Endothelial cell of umbilical vein (primary cell): ENCODE data around the gene BMERB1. TPM values are rescaled to one million over a fixed set of nuclear protein-coding genes. Genes with fewer than 3 reads are reported as not detected.

Experiments
- BruUV-seq: library from RNA; stranded (reverse); fragments of 400-500 nt; replicated peaks from 2 replicates; lab custom pipeline; 2021; lab: Mats Ljungman, UMichigan
- CTCF ChIA-PET: fragments of 300-600, 350-600 bp; sonication (Branson Sonifier 250); formaldehyde crosslinking; loops from one replicate; lab custom pipeline; 2021; ENCODE audit warnings: antibody characterized with exemption, inconsistent platforms; lab: Charles Lee
- POLR2A ChIA-PET: fragments of 300-600, 350-600 bp; sonication (Branson Sonifier 250); formaldehyde crosslinking; loops from one replicate; lab custom pipeline; 2021; ENCODE audit warnings: antibody characterized with exemption, inconsistent platforms; lab: Charles Lee
- DNase-seq: peaks from one replicate; pipeline ENCODE4 v3.0.0-alpha.2; 2011; ENCODE audit warnings: low read depth, low spot score
- FAIRE-seq: peaks from 2 replicates; lab custom pipeline; 2011; peaks lifted over from hg19 to GRCh38; lab: Jason Lieb, UNC
- H2AFZ ChIP-seq: 2 replicates; pipeline ENCODE4 v1.6.0; 2012; ENCODE audit warnings: low read depth, low read length, control low read depth, inconsistent platforms
- H3K27ac ChIP-seq: 2 replicates; pipeline ENCODE4 v1.5.1; 2011; ENCODE audit warnings: low read depth, mild to moderate bottlenecking, control low read depth, low read length, moderate library complexity; ENCODE audit not compliant: insufficient read depth
- H3K27me3 ChIP-seq, 2 experiments: 2 replicates each; pipeline versions ENCODE4 v1.6.0 to v1.6.1; 2011; ENCODE audit warnings: low read length in 2 of 2, mixed read lengths in 1 of 2; ENCODE audit not compliant: control insufficient read depth in 2 of 2, insufficient read depth in 2 of 2
- H3K36me3 ChIP-seq, 2 experiments: 2 replicates in 1 of 2; 3 replicates in 1 of 2; pipeline ENCODE4 v1.5.1; 2011; ENCODE audit warnings: low read length in 2 of 2, mild to moderate bottlenecking in 1 of 2, moderate library complexity in 1 of 2; ENCODE audit not compliant: control insufficient read depth in 2 of 2, insufficient read depth in 2 of 2; ENCODE audit errors: extremely low read depth in 1 of 2
- H3K4me1 ChIP-seq: 3 replicates; pipeline ENCODE4 v1.5.1; 2011; ENCODE audit warnings: mild to moderate bottlenecking, low read length; ENCODE audit not compliant: control insufficient read depth, insufficient read depth; ENCODE audit errors: extremely low read depth
- H3K4me2 ChIP-seq: 2 replicates; pipeline ENCODE4 v1.6.1; 2011; ENCODE audit warnings: low read length, control low read depth, mixed read lengths; ENCODE audit not compliant: insufficient read depth
- H3K4me3 ChIP-seq, 3 experiments: fragments of 200-600 bp in 1 of 3; sonication (generic), shearing (Covaris generic) in 1 of 3; replicated peaks in 1 of 3; 2 replicates each; pipeline ENCODE4 v1.5.1; 2011 to 2016; ENCODE audit warnings: control low read depth in 3 of 3, low read length in 3 of 3, mild to moderate bottlenecking in 2 of 3, inconsistent platforms in 1 of 3, low read depth in 1 of 3, moderate library complexity in 1 of 3; ENCODE audit not compliant: insufficient read depth in 1 of 3
- H3K79me2 ChIP-seq: 2 replicates; pipeline ENCODE4 v1.6.0; 2012; ENCODE audit warnings: low read length, inconsistent platforms; ENCODE audit not compliant: control insufficient read depth, insufficient read depth
- H3K9ac ChIP-seq: replicated peaks from 2 replicates; pipeline ENCODE3; 2011; ENCODE audit warnings: low read length, control low read depth; ENCODE audit not compliant: insufficient read depth; ENCODE audit errors: extremely low read depth
- H3K9me1 ChIP-seq: replicated peaks from 3 replicates; pipeline ENCODE4 v1.6.0; 2011; ENCODE audit warnings: mild to moderate bottlenecking, low read length; ENCODE audit not compliant: control insufficient read depth, insufficient read depth; ENCODE audit errors: extremely low read depth
- H3K9me3 ChIP-seq: replicated peaks from 2 replicates; pipeline ENCODE4 v1.5.1; 2012; ENCODE audit warnings: low read length, inconsistent platforms; ENCODE audit not compliant: control insufficient read depth, insufficient read depth
- H4K20me1 ChIP-seq: replicated peaks from 2 replicates; pipeline ENCODE3; 2011; ENCODE audit warnings: mild to moderate bottlenecking, low read length; ENCODE audit not compliant: control insufficient read depth, insufficient read depth; ENCODE audit errors: extremely low read depth
- CTCF ChIP-seq, 2 donors: IDR thresholded peaks; 1 replicate in 1 of 2; 2 replicates in 1 of 2; pipeline ENCODE4 v1.5.1; 2011; ENCODE audit warnings: low read length in 2 of 2, mild to moderate bottlenecking in 2 of 2, moderate library complexity in 2 of 2, control low read depth in 1 of 2, inconsistent platforms in 1 of 2, low read depth in 1 of 2; ENCODE audit not compliant: insufficient read depth in 1 of 2; ENCODE audit errors: extremely low read depth in 1 of 2
- EZH2 ChIP-seq: IDR thresholded peaks from 2 replicates; pipeline ENCODE4 v1.6.1; 2012; ENCODE audit warnings: borderline replicate concordance, low read depth, mild to moderate bottlenecking, moderate library complexity, low read length, inconsistent platforms; ENCODE audit not compliant: severe bottlenecking
- FOS ChIP-seq: IDR thresholded peaks from 2 replicates; pipeline ENCODE4 v1.6.1; 2011; ENCODE audit warnings: mild to moderate bottlenecking, low read length, moderate library complexity, borderline replicate concordance; ENCODE audit not compliant: insufficient read depth
- GATA2 ChIP-seq: IDR thresholded peaks from 2 replicates; pipeline ENCODE4 v1.7.0; 2011; ENCODE audit warnings: low read depth, mild to moderate bottlenecking, moderate library complexity, mixed read lengths, low read length; ENCODE audit not compliant: insufficient read length, insufficient read depth
- JUN ChIP-seq: IDR thresholded peaks from 2 replicates; pipeline ENCODE4 v1.6.1; 2011; ENCODE audit warnings: borderline replicate concordance, low read depth; ENCODE audit not compliant: insufficient read length, insufficient read depth
- MYC ChIP-seq: IDR thresholded peaks from one replicate; pipeline ENCODE4 v1.6.1; 2011; ENCODE audit warnings: mild to moderate bottlenecking, low read depth, low read length
- POLR2A ChIP-seq: IDR thresholded peaks from 2 replicates; pipeline ENCODE4 v1.6.1; 2012; ENCODE audit warnings: low read depth, mild to moderate bottlenecking, control low read depth, low read length
- POLR2AphosphoS5 ChIP-seq: IDR thresholded peaks from 2 replicates; pipeline ENCODE4 v1.6.1; 2012; ENCODE audit warnings: low read depth, mild to moderate bottlenecking, control low read depth, low read length, moderate library complexity; ENCODE audit not compliant: insufficient read depth
- dilution Hi-C: fragments of 300-500 bp; cut with MboI; formaldehyde crosslinking; loops from one replicate; pipeline ENCODE4 v1.15.0; 2019; ENCODE audit warnings: low sequenced_read_pairs; ENCODE audit not compliant: extremely low pct_ligation_motif_present
- intact Hi-C: fragments of 100-400 bp; cut with micrococcal nuclease; formaldehyde crosslinking; loops from one replicate; pipeline ENCODE4 v1.10.0; 2022
- polyA plus RNA-seq, 4 experiments: library from polyadenylated mRNA; depleted of rRNA in 3 of 4; stranded (reverse) in 3 of 4; unstranded in 1 of 4; fragments of >200 nt; gene quantifications; 2 replicates each; pipeline versions ENCODE4 v1.2.1 to v1.2.3, GENCODE V29; 2011 to 2012; ENCODE audit warnings: missing spikeins in 1 of 4
- total RNA-seq: library from RNA; stranded (reverse); gene quantifications from 2 replicates; pipeline ENCODE4 v1.2.3, GENCODE V29; 2021
- TF ChIP-seq, protein P1 (sequence below): IDR thresholded peaks from 2 replicates; pipeline ENCODE4 v1.6.1; 2011; ENCODE audit not compliant: insufficient read depth, insufficient read length

BMERB1 gene
- total and polyA plus RNA-seq, 2 donors (not counting 3 experiments of a cell fraction or from before 2014, with no cell fraction given) = 14.1 to 17.4 TPM

GRCh38 chr16:15610369-15610871 lies 176.0 kb downstream of the BMERB1 start:
- FAIRE-seq = no peak
- H4K20me1 ChIP-seq = no peaks in the 10 kb centered on the region
- no peaks in the 10 kb centered on the region for H3K79me2 ChIP-seq
- no peaks in the 10 kb centered on the region for H3K27me3 ChIP-seq
- dilution Hi-C loops (no loop called here), intact Hi-C loops (no loop called here)
- H3K9me3 ChIP-seq = no peaks in the 10 kb centered on the region
- no peak overlapping the region for H3K27ac ChIP-seq
- H3K4me2 ChIP-seq = no peak overlapping the region
- BruUV-seq = no TSS peak
- no peaks in the 10 kb centered on the region for H3K4me1 ChIP-seq
- TF ChIP-seq JUN (no peak), POLR2AphosphoS5 (no peak), FOS (no peak), GATA2 (no peak), POLR2A (no peak), CTCF (IDR thresholded peaks at IDR 0.05; ENCODE audit: extremely low read depth in 1 of 2, insufficient read depth in 1 of 2, low read depth in 1 of 2, low read length in 2 of 2) (no peak), EZH2 (no peak), MYC (no peak)
- TF ChIP-seq, protein P1, sequence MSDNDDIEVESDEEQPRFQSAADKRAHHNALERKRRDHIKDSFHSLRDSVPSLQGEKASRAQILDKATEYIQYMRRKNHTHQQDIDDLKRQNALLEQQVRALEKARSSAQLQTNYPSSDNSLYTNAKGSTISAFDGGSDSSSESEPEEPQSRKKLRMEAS = no peak
- H3K4me3 ChIP-seq = no peak overlapping the region
- no peak overlapping the region for H3K9ac ChIP-seq
- no peak for DNase-seq
- H3K9me1 ChIP-seq = no peaks in the 10 kb centered on the region
- CTCF ChIA-PET = interaction anchor here (1.3 to 3.2 kb wide), 2 partner anchors 11 to 183 kb away, joined by 3 to 11 read pairs; no protein-coding TSS in a partner anchor
- H2AFZ ChIP-seq = no peak overlapping the region
- H3K36me3 ChIP-seq = peaks cover 22 to 30% of the 10 kb centered on the region in 2 experiments
- POLR2A ChIA-PET = no interaction called here
